HL-60/S4 treated with retinoic acid at 250 ng/mL for 4 days and 3 days (cell line): ENCODE results near the gene BTBD16.

ENCODE experiments used
- in situ Hi-C: fragments of 300-500 bp; cut with MboI; formaldehyde crosslinking; loops from 2 replicates; pipeline ENCODE4 v1.7.0; 2022; ENCODE audit warnings: low sequenced_read_pairs

BTBD16 gene

DNA sequence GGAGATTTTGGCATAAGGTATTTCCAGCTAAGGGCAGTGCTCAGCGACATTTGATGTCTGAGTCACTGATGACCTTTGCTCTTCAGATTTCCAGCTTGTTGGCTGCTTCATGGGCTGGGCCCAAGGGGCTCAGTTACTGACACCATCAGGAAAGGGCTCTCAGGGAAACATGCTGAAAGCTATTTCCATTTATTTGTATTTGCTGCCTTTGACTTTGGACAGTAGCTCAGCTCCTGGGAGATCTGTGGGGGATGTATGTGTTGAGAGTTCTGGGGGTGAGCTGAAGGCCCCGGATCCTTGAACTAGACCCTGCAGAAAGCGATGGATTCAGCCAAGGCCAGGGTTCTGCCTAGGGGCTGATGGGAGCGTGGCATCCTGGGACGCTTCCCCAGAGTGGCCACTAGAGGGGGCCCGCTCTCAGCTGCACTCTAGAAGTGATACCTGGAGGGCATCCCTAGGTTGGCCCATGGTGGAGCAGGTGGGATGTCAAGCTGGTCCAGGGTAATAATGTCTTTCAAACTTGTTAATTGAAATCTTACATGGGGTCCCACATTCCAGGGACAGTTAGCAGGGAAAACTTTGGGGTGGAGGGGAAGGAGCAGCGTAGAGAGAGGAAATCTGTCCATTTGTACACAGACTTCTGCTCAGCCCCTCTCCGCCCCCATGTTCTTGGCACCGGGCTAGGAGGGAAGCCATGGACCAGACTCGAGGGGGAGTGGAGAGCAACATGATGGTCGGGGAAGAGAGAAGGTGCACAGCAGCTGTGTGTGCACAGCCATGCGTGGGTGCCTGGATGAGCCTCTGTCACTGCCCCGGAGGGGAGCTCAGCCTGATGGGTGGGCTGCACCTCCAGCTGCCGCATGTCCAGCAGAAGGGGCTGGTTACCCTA lies 3.0 kb upstream of the BTBD16 start:
- in situ Hi-C loops = no loop called here

DNA sequence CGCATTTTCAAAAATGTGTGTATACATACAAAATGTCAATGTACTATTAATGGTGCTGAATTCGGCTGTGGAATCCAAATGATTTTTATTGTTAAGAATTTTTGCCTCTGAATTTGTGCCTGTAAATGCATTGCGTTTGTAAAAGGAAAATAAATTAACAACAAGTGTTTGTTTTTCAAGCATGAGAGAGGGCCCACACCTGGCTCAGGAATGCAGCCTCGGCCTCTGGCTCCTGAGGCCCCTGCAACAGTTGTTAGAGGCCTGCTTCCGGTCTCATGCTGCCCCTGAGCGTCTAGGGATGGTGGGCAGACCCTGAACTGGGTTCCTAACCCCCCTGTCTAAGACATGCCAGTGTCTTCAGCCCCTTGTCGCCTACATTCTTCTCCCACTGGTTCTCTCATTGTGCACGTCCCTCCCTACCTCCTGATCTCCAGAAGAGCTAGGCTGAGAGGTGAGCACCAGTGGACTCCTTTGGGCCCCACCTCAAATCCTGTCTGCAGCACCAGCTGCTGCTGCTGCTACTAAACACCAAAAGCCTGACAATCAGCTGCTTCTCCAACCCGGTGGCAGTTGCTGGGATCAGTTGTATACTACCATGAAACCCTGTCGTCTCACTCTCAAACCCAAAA lies 1.9 kb upstream of the BTBD16 start:
- in situ Hi-C loops = no loop called here

DNA sequence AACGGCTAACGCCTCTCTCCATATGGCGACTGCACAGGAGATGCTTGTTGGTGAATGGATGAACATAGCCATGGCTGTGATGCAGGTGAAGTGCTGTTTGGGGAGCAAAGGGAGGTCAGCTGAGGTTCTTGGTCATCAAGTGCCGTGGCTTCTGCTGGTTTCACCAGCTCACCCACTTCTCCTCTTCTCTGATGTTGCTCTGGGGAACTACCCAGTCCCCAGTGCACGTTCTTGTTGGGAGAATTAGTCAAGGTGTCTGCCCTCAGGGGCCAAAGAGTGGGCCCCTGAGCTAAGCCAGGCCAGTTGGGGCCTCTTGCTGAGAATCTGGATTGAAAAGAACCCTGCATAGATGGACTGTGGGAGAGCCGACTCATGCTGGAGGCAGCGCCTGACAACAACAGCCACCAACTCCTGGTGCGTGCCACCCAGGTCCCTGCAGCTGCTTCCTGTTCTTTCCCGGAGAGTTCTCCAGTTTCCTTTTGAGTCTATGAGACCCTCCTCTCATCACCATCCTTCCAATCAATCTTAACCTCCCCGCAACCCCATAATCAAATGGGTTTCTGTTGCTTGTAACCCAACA lies 3.0 kb downstream of the BTBD16 start:
- in situ Hi-C loops = no loop called here

DNA sequence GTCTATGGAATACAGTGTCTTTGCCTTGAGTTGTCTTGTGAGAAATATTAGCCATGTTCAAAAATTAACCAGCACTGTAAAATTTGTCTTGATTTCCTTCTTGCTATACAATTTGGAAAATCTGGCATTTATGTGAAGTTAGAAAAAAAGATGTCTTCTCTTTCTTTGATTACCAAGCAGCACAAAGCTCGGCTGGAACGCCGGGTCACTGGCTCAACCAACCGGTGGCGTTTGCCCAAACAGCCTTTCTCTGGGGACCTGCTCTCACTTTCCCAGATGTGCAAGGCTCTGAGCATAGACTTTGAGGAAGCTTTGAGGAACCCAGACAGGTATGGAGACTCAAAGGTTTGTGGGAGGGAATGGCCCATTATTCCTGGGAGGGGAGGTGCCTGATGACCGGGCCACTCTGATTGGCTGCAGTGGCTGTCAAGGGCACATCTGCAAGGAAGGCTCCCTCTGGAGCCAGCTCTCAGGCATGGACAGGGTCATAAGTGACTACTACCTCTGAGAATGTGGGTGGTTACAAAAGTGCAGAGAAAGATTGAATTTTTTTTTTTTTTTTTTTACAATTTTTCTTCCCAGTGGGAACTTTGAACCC lies 5.6 kb downstream of the BTBD16 start:
- in situ Hi-C loops = no loop called here

DNA sequence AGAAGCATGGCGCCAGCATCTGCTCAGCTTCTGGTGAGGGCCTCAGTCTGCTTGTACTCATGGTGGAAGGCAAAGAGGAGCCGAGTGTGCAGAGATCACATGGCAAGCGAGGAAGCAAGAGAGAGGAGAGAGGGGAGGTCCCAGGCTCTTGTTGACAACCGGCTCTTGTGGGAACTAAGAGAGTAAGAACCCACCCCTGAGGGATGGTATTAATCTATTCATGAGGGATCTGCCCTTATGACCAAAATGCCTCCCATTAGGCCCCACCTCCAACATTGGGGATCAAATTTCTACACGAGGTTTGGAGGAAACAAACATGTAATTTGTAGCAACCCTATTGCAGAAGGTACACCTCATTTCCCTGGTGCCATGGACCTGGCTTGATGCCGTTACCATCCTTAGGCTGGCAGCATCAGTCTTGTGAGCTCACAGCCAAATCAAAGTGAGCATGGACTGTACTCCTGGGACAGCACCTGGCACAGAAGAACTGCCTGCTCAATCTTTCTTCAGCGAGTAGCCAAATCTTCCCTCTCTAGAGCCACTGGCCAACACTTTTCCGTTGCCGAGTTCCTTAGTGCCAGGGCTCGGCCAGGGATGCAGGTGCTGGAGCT lies 6.5 kb downstream of the BTBD16 start:
- in situ Hi-C loops = no loop called here

DNA sequence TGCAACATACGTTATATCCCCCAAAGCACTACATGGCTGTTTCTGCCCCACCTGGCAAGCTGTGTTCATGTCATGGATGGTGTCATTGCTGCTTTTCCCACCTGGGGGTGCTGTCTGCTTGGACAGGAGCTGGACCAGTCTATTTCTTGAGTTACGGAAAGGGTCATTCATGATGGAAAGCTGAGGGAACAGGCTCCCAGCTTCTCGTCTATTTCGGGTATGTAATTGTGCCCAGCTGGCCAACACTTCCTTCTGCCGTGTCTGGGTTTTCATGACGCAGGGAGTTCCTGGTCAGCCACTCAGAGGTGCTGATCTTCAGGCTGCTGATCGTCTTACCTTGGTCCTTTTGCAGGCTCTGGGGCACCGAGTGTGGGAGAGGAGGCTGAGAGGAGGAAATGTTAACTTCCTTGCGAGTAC lies 8.6 kb downstream of the BTBD16 start:
- in situ Hi-C loops = no loop called here

DNA sequence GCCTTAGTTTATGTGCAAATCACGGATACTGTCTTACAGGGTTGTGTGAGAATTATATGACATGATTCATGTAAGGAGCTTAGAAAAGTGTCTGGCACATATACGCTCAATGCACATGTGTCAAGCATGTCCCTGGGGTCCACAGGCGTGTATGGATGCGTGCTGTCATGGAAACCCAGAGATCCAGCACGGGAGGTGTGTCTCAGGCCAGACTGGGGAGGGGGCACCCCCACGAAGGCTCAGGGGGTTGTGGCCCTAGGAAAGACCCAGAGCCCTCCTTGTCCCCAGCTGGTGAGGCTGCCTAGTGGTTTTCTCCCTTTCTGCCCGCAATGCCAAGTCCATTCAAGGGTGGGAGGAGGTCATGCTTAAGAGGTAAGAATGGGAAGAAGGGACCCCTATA lies 9.1 kb downstream of the BTBD16 start:
- in situ Hi-C loops = no loop called here

DNA sequence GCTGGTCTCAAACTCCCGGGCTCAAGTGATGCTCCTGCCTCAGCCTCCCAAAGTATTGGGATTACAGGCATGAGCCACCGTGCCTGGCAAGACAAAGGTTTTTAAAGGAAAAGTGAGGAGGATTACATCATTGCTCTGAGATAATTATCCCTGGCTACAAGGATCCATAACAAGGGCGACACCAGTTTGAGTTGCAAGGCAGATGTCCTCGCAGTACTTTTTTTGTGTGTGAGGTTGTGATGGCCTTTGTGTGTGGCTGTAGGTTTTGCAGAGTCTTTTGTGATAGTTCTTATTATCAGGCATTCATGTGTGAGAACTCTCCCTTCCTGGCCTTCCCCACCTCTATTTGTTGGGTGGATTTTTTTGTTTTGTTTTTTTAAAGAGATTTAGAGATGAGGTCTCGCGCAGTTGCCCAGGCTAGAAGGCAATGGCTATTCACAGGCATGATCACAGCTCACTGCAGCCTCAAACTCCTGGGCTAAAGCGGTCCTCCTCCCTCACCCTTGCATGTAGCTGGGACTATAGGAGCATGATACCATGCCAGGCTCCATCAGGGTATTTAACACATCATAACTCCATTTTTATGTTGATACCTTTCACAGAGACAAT lies 10.0 kb downstream of the BTBD16 start:
- in situ Hi-C loops = no loop called here

DNA sequence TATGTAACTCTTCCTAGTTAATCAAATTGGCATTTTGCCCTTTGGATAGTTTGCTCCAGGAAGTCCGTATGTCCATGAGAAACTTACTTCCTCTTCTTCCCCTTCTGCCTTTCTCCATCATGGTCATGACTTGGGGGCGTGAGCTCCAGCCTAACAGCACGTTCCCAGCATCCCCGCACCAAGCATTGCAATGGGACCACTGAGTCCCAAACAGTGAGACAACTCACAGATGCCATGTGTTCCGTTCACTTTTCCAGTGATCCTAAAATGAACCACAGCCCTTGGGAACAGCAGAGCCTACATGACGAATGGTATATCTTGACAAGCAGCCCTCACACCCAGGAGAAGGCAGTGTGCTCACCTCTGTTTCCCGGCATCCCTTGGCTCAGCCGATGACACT lies 10.7 kb downstream of the BTBD16 start:
- in situ Hi-C loops = no loop called here

DNA sequence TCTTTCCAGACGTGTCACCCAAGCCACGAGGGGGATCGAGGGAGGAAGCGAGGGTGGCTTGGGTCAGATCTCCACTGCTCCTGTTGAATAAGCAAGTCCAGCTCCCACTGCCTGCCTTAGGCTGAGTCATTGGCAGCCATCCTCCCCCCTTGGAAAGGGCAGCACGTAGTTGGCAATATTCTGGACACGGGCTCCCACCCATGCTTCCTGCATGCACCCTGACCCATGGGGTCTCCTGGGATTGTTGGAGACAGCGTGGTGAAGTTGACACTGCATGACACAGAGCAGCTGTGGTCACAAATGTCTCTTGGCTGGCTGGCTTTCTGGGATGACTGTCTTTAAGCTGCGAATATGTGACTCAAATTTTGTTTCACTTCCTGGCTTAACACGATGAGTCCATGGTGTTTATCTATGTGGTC lies 11.2 kb downstream of the BTBD16 start:
- in situ Hi-C loops = no loop called here

DNA sequence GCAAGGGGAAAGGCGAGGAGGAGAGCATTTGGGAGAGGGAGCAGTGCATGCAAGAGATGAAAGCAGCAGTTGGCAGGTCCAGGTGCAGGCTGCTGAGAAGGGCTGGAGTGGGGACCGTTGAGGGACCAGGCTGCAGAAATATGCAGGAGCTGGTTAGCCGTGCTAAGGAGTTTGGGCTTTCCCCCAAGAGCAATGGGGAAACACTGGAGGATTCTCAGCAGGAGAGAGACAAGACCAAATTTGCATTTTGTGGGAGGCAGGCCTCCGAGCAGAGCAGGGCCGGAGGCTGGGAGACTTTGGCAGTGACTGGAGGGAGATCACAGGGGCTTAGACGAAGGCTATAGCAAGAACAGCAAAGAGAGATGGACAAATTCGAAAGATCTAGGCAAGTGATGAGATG lies 11.8 kb downstream of the BTBD16 start:
- in situ Hi-C loops = no loop called here

DNA sequence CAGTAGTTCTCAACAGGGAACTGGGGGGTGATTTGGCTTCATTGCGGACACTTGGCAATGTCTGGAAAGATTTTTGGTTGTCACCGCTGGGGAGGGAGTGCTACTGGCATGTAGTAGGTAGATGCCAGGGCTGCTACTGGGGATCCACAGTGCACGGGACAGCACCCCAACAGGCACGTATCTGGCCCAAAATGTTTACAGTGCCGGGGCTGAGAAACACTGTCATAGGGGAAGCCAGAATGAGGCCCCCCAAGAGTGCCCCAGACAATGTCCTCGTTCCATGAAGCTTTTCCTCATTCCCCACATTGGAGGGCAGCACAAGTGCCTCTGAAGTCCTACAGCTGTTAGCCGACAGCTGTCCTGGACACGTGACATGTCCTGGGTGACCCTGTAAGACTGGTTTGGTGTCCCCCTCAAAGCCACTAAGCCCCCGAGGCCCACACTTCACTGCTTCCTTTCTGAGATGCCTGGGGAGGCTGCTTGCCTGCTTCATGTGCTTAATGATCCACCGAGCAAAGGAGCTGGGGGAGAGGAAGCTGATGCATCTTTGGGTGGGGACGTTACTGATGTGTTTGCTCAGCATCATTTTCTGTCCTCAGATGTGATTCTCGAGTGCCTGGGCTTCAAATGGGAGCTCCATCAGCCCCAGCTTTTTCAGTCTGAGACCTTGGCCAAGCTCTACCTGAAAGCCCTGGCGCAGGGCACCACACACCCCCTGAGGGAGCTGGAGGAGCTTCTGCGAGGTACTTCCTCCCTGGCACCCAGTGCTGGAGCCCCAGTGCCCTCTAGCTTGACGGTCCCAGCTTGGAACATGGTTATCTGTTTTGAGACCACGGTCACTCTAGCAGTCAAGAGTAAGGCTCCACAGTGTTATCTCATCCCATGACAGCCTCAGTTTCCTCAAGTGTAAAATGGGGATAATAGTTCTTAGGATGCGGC lies 14.7 kb downstream of the BTBD16 start:
- in situ Hi-C loops = no loop called here

DNA sequence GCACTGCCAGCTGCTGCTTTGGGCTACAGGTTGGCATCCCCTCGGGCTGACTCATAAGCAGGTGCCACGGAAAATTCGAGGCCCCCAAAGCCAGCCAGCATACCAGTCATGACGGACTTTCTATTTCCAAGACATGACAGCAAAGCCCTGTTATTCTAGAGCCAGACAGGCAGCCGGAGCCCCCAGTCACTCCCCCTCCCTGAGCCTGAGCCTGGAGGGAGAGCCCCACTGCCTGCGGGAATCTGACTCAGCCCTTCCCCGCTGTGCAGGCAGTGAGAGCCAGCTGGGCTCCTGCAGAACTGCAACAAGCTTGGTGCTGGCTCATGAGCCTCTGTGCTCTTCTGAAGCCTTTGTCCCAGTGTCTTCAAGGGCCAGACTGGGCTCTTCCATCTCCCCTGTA lies 15.8 kb downstream of the BTBD16 start:
- in situ Hi-C loops = no loop called here

DNA sequence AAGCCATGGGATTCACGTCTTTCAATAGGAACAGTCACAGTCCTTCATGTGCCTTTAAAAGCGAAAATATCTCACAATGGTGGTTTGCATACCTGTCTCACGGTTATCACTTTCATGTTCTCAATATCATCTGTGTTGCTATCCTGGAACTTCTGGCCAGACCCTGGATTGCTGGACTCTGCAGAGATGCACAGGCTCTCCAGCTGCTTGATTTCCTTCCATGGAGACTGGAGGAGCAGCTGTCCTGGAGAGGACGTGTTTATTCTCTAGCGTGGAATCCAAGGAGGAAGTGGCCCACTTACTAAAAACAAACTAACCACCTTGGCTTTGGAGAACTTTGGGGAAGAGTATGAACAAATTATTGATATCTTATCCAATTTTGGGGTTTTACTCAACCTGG lies 16.5 kb downstream of the BTBD16 start:
- in situ Hi-C loops = no loop called here

DNA sequence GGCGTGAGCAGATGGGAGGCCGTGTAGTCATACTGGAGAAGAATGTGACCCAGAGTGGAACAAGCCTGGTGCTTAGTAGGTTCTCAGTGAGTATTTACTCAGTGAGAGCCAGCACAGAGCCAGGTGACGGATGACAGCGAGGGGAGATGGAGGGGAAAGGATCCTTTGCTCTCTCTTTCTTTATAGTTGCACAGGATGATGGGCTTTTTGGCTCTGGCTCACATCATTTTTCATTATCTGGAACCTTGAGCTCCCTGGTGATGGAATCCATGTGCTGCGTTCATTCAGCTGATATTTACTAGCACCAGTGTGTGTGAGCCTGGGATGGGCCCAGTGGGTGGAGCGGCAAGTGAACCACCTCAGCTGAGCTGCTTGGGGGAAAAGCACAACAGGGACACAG lies 17.2 kb downstream of the BTBD16 start:
- in situ Hi-C loops = no loop called here

DNA sequence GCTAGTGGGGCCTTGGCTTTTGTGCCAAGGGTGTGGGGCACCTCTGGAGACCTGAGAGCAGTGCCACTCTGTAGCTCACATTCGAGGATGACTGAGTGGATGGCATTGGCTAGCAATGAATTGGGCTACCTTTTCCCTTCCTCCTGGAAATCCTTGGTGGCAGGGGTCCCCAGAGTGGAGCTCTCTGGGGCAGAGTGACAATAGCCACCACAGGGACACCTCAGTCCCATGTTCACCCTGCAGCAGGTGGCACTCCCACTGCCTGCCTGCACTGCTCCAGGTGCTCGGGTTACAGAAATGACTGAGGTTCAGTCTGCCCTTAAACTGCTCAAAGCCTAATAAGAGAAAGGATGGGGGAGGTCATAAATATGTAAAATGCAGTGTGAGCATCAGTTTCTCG lies 17.8 kb downstream of the BTBD16 start:
- in situ Hi-C loops = no loop called here

DNA sequence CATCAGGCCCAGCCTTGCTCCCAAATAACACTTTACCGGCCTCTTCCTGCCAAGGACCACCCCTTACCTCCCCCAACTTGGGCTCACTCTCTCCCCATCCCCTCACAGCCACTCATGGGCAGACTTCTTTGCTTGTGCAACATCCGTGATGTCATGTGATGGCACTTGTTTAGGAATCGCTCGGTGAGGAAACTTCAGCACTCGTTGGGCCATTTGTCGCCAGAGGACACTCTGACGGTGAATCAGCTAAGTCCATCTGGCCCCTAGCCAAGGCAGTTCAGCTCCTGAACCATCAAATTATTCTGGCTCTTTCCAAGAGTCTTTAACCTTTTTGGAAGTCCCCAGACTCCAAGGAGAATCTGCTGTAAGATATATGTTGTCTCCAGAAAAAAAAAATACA lies 19.2 kb downstream of the BTBD16 start:
- in situ Hi-C loops = no loop called here

DNA sequence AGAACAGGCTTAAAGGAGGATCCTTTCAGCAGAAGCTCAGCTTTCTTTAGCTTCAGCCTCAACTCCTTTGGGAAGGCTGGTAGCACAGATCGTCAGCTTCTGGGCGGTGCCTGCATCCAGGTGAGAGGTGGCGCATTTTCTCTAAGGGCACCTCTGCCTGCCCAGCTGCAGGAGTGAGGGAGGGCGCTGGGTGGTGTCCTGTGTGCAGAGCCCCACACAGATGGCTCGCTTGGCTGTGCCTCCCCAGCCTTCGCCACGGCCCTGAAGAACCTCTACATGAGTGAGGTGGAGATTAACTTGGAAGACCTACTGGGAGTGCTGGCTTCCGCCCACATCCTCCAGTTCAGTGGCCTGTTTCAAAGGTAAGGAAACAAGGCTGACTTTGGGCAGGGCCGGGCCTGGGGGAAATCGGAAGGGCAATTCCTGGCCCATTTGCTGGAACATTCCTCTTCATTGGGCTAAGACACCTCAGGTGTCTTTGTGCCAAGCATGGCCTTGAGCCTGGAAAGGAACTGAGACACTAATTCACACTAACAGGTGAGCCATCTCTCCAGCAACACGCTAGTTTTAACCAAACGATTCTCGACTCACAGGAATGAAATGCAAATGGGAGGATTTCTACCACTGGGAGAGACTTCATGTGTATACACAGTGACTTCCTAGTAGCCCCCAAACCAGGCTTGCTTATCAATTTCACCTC lies 19.9 kb downstream of the BTBD16 start:
- in situ Hi-C loops = no loop called here

DNA sequence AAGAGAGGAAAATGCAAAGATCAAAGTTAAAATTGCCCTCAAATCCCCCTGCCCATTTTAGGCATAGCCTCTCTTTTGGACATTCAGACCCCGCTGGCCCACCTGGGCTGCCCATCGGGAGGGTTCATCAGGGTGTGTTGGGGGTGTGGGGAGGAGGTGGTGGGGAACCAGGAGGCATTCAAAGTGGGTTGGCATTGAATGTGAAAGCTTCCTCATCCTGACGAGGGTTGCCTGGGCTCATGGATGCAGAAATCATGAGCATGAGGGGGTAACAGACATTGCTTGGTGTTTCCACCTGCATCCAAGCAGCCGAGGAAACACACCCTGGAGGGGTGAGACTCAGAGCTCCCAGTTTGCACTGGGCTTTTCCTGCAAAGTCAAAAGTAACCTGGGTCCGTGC lies 20.6 kb downstream of the BTBD16 start:
- in situ Hi-C loops = no loop called here
